ENCODE measurements around the gene CFAP44. TPM values are rescaled to one million over a fixed set of nuclear protein-coding genes. Genes with fewer than 3 reads are reported as not detected.

The CFAP44 gene
- polyA plus RNA-seq, 1 experiment: 1.3 TPM

- POLR2A ChIA-PET: no interaction called here
- no peak for TF ChIP-seq CTCF (IDR thresholded peaks at IDR 0.05; ENCODE audit: low read depth, low read length)
- CTCF ChIA-PET: interaction anchor here (0.7 kb wide), 1 partner anchor 70 kb away, joined by 5 read pairs; no protein-coding TSS in a partner anchor
- Histone ChIP-seq H3K27me3 (ENCODE audit: control insufficient read depth, insufficient read depth, low read length) (no peaks in the 10 kb centered on the region), H3K9me3 (ENCODE audit: control insufficient read depth, insufficient read depth, low read length) (no peaks in the 10 kb centered on the region), H3K4me3 (ENCODE audit: low read depth, low read length) (no peak overlapping the region), H3K27ac (ENCODE audit: low read depth, low read length) (no peak overlapping the region)
- no peak for DNase-seq (ENCODE audit: low read depth, low spot score)
Measured at GRCh38 chr3:113423699-113424098, 17.6 kb downstream of the CFAP44 start.

GRCh38 chr3:113421082-113421481 is 20.2 kb downstream of the CFAP44 start:
- CTCF ChIA-PET: no interaction called here
- no peak for DNase-seq (ENCODE audit: low read depth, low spot score)
- TF ChIP-seq CTCF (IDR thresholded peaks at IDR 0.05; ENCODE audit: low read depth, low read length): no peak
- Histone ChIP-seq H3K4me3 (ENCODE audit: low read depth, low read length) (no peak overlapping the region), H3K27me3 (ENCODE audit: control insufficient read depth, insufficient read depth, low read length) (no peaks in the 10 kb centered on the region), H3K27ac (ENCODE audit: low read depth, low read length) (no peak overlapping the region), H3K9me3 (ENCODE audit: control insufficient read depth, insufficient read depth, low read length) (no peaks in the 10 kb centered on the region)
- POLR2A ChIA-PET: no interaction called here

- Histone ChIP-seq H3K27ac (ENCODE audit: low read depth, low read length) (no peak overlapping the region), H3K4me3 (ENCODE audit: low read depth, low read length) (no peak overlapping the region), H3K27me3 (ENCODE audit: control insufficient read depth, insufficient read depth, low read length) (no peaks in the 10 kb centered on the region), H3K9me3 (ENCODE audit: control insufficient read depth, insufficient read depth, low read length) (no peaks in the 10 kb centered on the region; the same call in 1 of the 2 replicates)
- DNase-seq (ENCODE audit: low read depth, low spot score): no peak
- no peak for TF ChIP-seq CTCF (IDR thresholded peaks at IDR 0.05; ENCODE audit: low read depth, low read length)
- CTCF ChIA-PET: no interaction called here
- POLR2A ChIA-PET: no interaction called here
Measured at GRCh38 chr3:113409676-113410075, 31.6 kb downstream of the CFAP44 start.

- DNase-seq (ENCODE audit: low read depth, low spot score): no peak
- H3K27me3 ChIP-seq (ENCODE audit: control insufficient read depth, insufficient read depth, low read length): no peaks in the 10 kb centered on the region
- H3K9me3 ChIP-seq (ENCODE audit: control insufficient read depth, insufficient read depth, low read length): no peaks in the 10 kb centered on the region
- ChIA-PET CTCF (interaction anchor here (0.9 to 1.3 kb wide), 2 partner anchors 88 to 173 kb away, joined by 3 read pairs; no protein-coding TSS in a partner anchor), POLR2A (no interaction called here)
- no peak overlapping the region for H3K27ac ChIP-seq (ENCODE audit: low read depth, low read length)
- no peak for TF ChIP-seq CTCF (IDR thresholded peaks at IDR 0.05; ENCODE audit: low read depth, low read length)
- H3K4me3 ChIP-seq (ENCODE audit: low read depth, low read length): no peak overlapping the region
Measured at GRCh38 chr3:113405180-113405579, 36.1 kb downstream of the CFAP44 start.

GRCh38 chr3:113404637-113405036 is 36.7 kb downstream of the CFAP44 start:
- no peak overlapping the region for H3K27ac ChIP-seq (ENCODE audit: low read depth, low read length)
- no peaks in the 10 kb centered on the region for H3K9me3 ChIP-seq (ENCODE audit: control insufficient read depth, insufficient read depth, low read length)
- POLR2A ChIA-PET: no interaction called here
- no peak overlapping the region for H3K4me3 ChIP-seq (ENCODE audit: low read depth, low read length)
- H3K27me3 ChIP-seq (ENCODE audit: control insufficient read depth, insufficient read depth, low read length): no peaks in the 10 kb centered on the region
- CTCF ChIA-PET: interaction anchor here (0.9 to 1.3 kb wide), 2 partner anchors 89 to 173 kb away, joined by 3 read pairs; no protein-coding TSS in a partner anchor
- DNase-seq (ENCODE audit: low read depth, low spot score): no peak
- TF ChIP-seq CTCF (IDR thresholded peaks at IDR 0.05; ENCODE audit: low read depth, low read length): no peak

Small RNA genes within 50 kb of the gene (small RNA-seq; reads per million reads assigned to genes)
- not detected for gene MIR8076 (ENCODE audit: insufficient read length, low read depth)

Other genes with a start within 250 kb of the CFAP44 start
- 11.2 and 13.4 TPM in 2 replicates for gene BOC, start 229.9 kb downstream of the CFAP44 start, polyA plus RNA-seq (2011; rRNA removed)
- 5.2 and 8.1 TPM in 2 replicates for gene SPICE1, start 73.7 kb upstream of the CFAP44 start, polyA plus RNA-seq (2011; rRNA removed)
- not detected in 2 replicates for gene SIDT1, start 91.1 kb upstream of the CFAP44 start, polyA plus RNA-seq (2011; rRNA removed)

All from AG04450 (cell line).